GM12878 (cell line): ENCODE data around the gene SEC22C. TPM values are rescaled to one million over a fixed set of nuclear protein-coding genes. Genes with fewer than 3 reads are reported as not detected.

Source experiments
- ATAC-seq: fragments of 200-7000 bp; cut with Tn5 transposase; 3 replicates; pipeline ENCODE4 v1.9.1; 2020; ENCODE audit warnings: mild to moderate bottlenecking, moderate library complexity
- BruUV-seq: library from RNA; stranded (reverse); fragments of 400-500 nt; replicated peaks from 2 replicates; lab custom pipeline; 2021; lab: Mats Ljungman, UMichigan
- CTCF ChIA-PET: fragments of 300-600 bp; sonication (Branson Sonifier 250); formaldehyde crosslinking; extraction: SDS; loops from one replicate; lab custom pipeline; 2021; ENCODE audit warnings: inconsistent platforms; lab: Yijun Ruan, JAX
- POLR2A ChIA-PET: fragments of 350-600 bp; formaldehyde crosslinking; extraction: SDS; loops from one replicate; lab custom pipeline; 2021; ENCODE audit warnings: inconsistent platforms; lab: Charles Lee
- RAD21 ChIA-PET: fragments of 300-600 bp; sonication (Branson Sonifier 250); formaldehyde crosslinking; loops from one replicate; lab custom pipeline; 2023; ENCODE audit warnings: antibody characterized with exemption; ENCODE audit not compliant: unreplicated experiment; lab: Charles Lee
- SMC1A ChIA-PET: fragments of 300-600 bp; sonication (Branson Sonifier 250); formaldehyde crosslinking; loops from one replicate; lab custom pipeline; 2023; ENCODE audit not compliant: unreplicated experiment, uncharacterized antibody; lab: Charles Lee
- DNase-seq: peaks from one replicate; pipeline ENCODE4 v3.0.0-alpha.2; 2011; ENCODE audit warnings: low read depth, low spot score
- FAIRE-seq: peaks from 3 replicates; lab custom pipeline; 2011; peaks lifted over from hg19 to GRCh38; lab: Jason Lieb, UNC
- H2AFZ ChIP-seq: 2 replicates; pipeline ENCODE4 v1.6.0; 2011; ENCODE audit warnings: low read depth, low read length, control low read depth; ENCODE audit not compliant: control insufficient read depth
- H3K27ac ChIP-seq: 2 replicates; pipeline ENCODE4 v1.5.1; 2011; ENCODE audit warnings: control low read depth; ENCODE audit not compliant: control insufficient read depth, insufficient read depth
- H3K27me3 ChIP-seq, 2 experiments: replicated peaks in 1 of 2; 2 replicates each; pipeline versions ENCODE4 v1.6.0 to v1.6.1; 2011; ENCODE audit warnings: low read length in 1 of 2; ENCODE audit not compliant: control insufficient read depth in 2 of 2, insufficient read depth in 2 of 2
- H3K36me3 ChIP-seq, 2 experiments: 2 replicates each; pipeline ENCODE4 v1.5.1; 2011; ENCODE audit warnings: low read length in 1 of 2; ENCODE audit not compliant: control insufficient read depth in 2 of 2, insufficient read depth in 2 of 2
- H3K4me1 ChIP-seq: 2 replicates; pipeline ENCODE4 v1.6.1; 2011; ENCODE audit warnings: mild to moderate bottlenecking, low read length, moderate library complexity, mixed read lengths; ENCODE audit not compliant: control insufficient read depth, insufficient read depth
- H3K4me2 ChIP-seq: 2 replicates; pipeline ENCODE4 v1.6.0; 2011; ENCODE audit warnings: control low read depth; ENCODE audit not compliant: control insufficient read depth, insufficient read depth
- H3K4me3 ChIP-seq: fragments of 200-600 bp; sonication (generic); 2 replicates; pipeline ENCODE4 v1.5.1; 2016
- H3K79me2 ChIP-seq: 2 replicates; pipeline ENCODE4 v1.6.0; 2011; ENCODE audit warnings: low read length; ENCODE audit not compliant: control insufficient read depth, insufficient read depth
- H3K9ac ChIP-seq: 2 replicates; pipeline ENCODE4 v1.8.0; 2011; ENCODE audit warnings: low read length, control low read depth, mixed read lengths; ENCODE audit not compliant: control insufficient read depth, insufficient read depth
- H3K9me3 ChIP-seq: replicated peaks from 3 replicates; pipeline ENCODE4 v1.5.1; 2011; ENCODE audit warnings: mild to moderate bottlenecking, low read length; ENCODE audit not compliant: control insufficient read depth, insufficient read depth
- H4K20me1 ChIP-seq: 2 replicates; pipeline ENCODE4 v1.6.0; 2011; ENCODE audit not compliant: control insufficient read depth, insufficient read depth
- BCLAF1 ChIP-seq: fragments of 450-650 bp; IDR thresholded peaks from 2 replicates; pipeline ENCODE4 v1.6.1; 2017; ENCODE audit warnings: antibody characterized with exemption, mild to moderate bottlenecking, moderate library complexity
- BHLHE40 ChIP-seq, 2 experiments: fragments of 450-650 bp in 1 of 2; IDR thresholded peaks; 2 replicates each; pipeline ENCODE4 v1.6.1; 2011 to 2017; ENCODE audit warnings: low read depth in 2 of 2, borderline replicate concordance in 1 of 2, improper control_type of control experiment in 1 of 2, low read length in 1 of 2, mild to moderate bottlenecking in 1 of 2
- CEBPB ChIP-seq, 2 experiments: fragments of 150-350 bp in 1 of 2; IDR thresholded peaks; 2 replicates each; pipeline ENCODE4 v1.6.1; 2012 to 2014; ENCODE audit warnings: low read depth in 2 of 2, low read length in 2 of 2, borderline replicate concordance in 1 of 2, inconsistent platforms in 1 of 2
- CREM ChIP-seq: IDR thresholded peaks from 2 replicates; pipeline ENCODE4 v1.6.1; 2014; ENCODE audit warnings: antibody characterized with exemption, low read depth
- FOXK2 ChIP-seq: fragments of 450-650 bp; IDR thresholded peaks from 2 replicates; pipeline ENCODE4 v1.6.1; 2017; ENCODE audit warnings: mild to moderate bottlenecking, moderate library complexity
- GABPA ChIP-seq: IDR thresholded peaks from 2 replicates; pipeline ENCODE4 v1.6.1; 2014; ENCODE audit warnings: antibody characterized with exemption, low read depth, mild to moderate bottlenecking, inconsistent platforms
- HDAC6 ChIP-seq: fragments of 200-600 bp; sonication (generic); IDR thresholded peaks from one replicate; pipeline ENCODE4 v1.8.0; 2017; ENCODE audit warnings: antibody characterized with exemption; ENCODE audit not compliant: unreplicated experiment
- IKZF2 ChIP-seq, 2 experiments: fragments of 450-650 bp; IDR thresholded peaks; 2 replicates each; pipeline ENCODE4 v1.6.1; 2017; ENCODE audit warnings: mild to moderate bottlenecking in 2 of 2, moderate library complexity in 2 of 2
- POLR2AphosphoS5 ChIP-seq: IDR thresholded peaks from 2 replicates; pipeline ENCODE4 v1.6.1; 2011; ENCODE audit warnings: mild to moderate bottlenecking, low read length, inconsistent platforms
- RBBP5 ChIP-seq: fragments of 200-600 bp; sonication (generic); conservative IDR thresholded peaks from 2 replicates; pipeline ENCODE4 v1.6.1; 2016
- ZBTB11 ChIP-seq: fragments of 450-650 bp; formaldehyde crosslinking; IDR thresholded peaks from 2 replicates; pipeline ENCODE4 v1.5.0; 2022; ENCODE audit warnings: mild to moderate bottlenecking, missing genetic modification characterization
- WGBS: methylation state at CpG from one replicate; pipeline ENCODE4 v1.1.6; 2016; ENCODE audit warnings: low lambda C conversion rate; ENCODE audit not compliant: insufficient replicate concordance, insufficient coverage; ENCODE audit errors: missing lambda C conversion rate; 5-methylcytosine and 5-hydroxymethylcytosine counted together
- in situ Hi-C: fragments of 300-500 bp; cut with MboI; formaldehyde crosslinking; loops from 9 replicates; pipeline ENCODE4 v1.14.3; 2018; ENCODE audit warnings: mixed read lengths
- intact Hi-C: fragments of 100-400 bp; cut with micrococcal nuclease; formaldehyde crosslinking; loops from one replicate; pipeline ENCODE4 v1.14.2; 2022; ENCODE audit not compliant: unreplicated experiment
- polyA plus RNA-seq, 11 experiments: library from polyadenylated mRNA; depleted of rRNA in 4 of 11; unstranded in 6 of 11; stranded (reverse) in 5 of 11; fragments of >200 nt; fragmentation: Nextera tagmentation in 4 of 11; fragmentation: Illumina TruSeq in 1 of 11; extraction: Ambion mirVana in 4 of 11; extraction: Trizol in 1 of 11; gene quantifications; 1 replicate in 1 of 11; 2 replicates in 10 of 11; pipeline versions ENCODE4 v1.2.1 to v1.2.3, GENCODE V29; 2011 to 2016; ENCODE audit warnings: inconsistent platforms in 2 of 11, missing spikeins in 2 of 11, low read depth in 1 of 11
- total RNA-seq, 4 experiments: library from RNA; depleted of rRNA in 3 of 4; stranded (reverse); fragments of >200 nt in 3 of 4; fragmentation: Illumina TruSeq in 1 of 4; extraction: Trizol in 1 of 4; gene quantifications; 2 replicates each; pipeline versions ENCODE4 v1.2.1 to v1.2.3, GENCODE V29; 2013 to 2021

The SEC22C gene
- total and polyA plus RNA-seq, 10 of the 15 experiments (the other 5 are each of a cell fraction or from before 2014, with no cell fraction given) = 15.6 to 47.0 (median 39.1) TPM

GRCh38 chr3:42515976-42516375 lies 65.8 kb downstream of the SEC22C start:
- Histone ChIP-seq H3K36me3 (no peaks in the 10 kb centered on the region), H3K4me1 (no peaks in the 10 kb centered on the region), H3K9ac (no peak overlapping the region), H3K4me2 (no peak overlapping the region), H2AFZ (no peak overlapping the region), H3K27me3 (no peaks in the 10 kb centered on the region), H3K4me3 (no peak overlapping the region), H3K79me2 (no peaks in the 10 kb centered on the region), H3K9me3 (no peaks in the 10 kb centered on the region), H3K27ac (no peak overlapping the region), H4K20me1 (no peaks in the 10 kb centered on the region)
- TF ChIP-seq RBBP5 (no peak), CREM (no peak), FOXK2 (no peak), IKZF2 (IDR thresholded peaks at IDR 0.05) (no peak), POLR2AphosphoS5 (no peak), GABPA (no peak), ZBTB11 (no peak), BCLAF1 (no peak), CEBPB (IDR thresholded peaks at IDR 0.05; ENCODE audit: borderline replicate concordance in 1 of 2, low read depth in 2 of 2, low read length in 2 of 2) (no peak), BHLHE40 (IDR thresholded peaks at IDR 0.05; ENCODE audit: borderline replicate concordance in 1 of 2, low read depth in 2 of 2, low read length in 1 of 2) (no peak), HDAC6 (no peak)
- intact Hi-C loops = no loop called here
- CTCF ChIA-PET = interaction anchor here (1.6 kb wide), 1 partner anchor 29 kb away, joined by 3 read pairs; no protein-coding TSS in a partner anchor
- WGBS = 0% methylated on average over 2 of the region's 2 CpGs
- ATAC-seq (no peak), DNase-seq (no peak), FAIRE-seq (no peak)
- POLR2A ChIA-PET = no interaction called here
- in situ Hi-C loops = no loop called here
- SMC1A ChIA-PET = no interaction called here
- RAD21 ChIA-PET = no interaction called here
- no TSS peak for BruUV-seq
